ENCODE measurements around the gene KCNAB1. TPM values are rescaled to one million over a fixed set of nuclear protein-coding genes. Genes with fewer than 3 reads are reported as not detected.

The KCNAB1 gene
- total and polyA plus RNA-seq, 2 donors (not counting 1 experiment from before 2014, with no cell fraction given): not detected

GRCh38 chr3:156575641-156576040 lies 455.3 kb downstream of the KCNAB1 start:
- POLR2A ChIA-PET: no interaction called here
- no peak for DNase-seq
- Histone ChIP-seq H3K9me3 (ENCODE audit: control extremely low read depth in 1 of 3, control insufficient read depth in 2 of 3, insufficient read depth in 1 of 3, low read length in 2 of 3) (no peaks in the 10 kb centered on the region), H3K4me1 (ENCODE audit: control insufficient read depth in 2 of 2, insufficient read depth in 2 of 2, low read length in 2 of 2) (no peaks in the 10 kb centered on the region), H3K27ac (ENCODE audit: low read length in 2 of 2) (no peak overlapping the region), H3K4me3 (ENCODE audit: control extremely low read depth in 1 of 5, extremely low read depth in 1 of 5, insufficient read depth in 1 of 5, low read depth in 2 of 5, low read length in 4 of 5) (no peak overlapping the region), H2AFZ (ENCODE audit: insufficient read depth, low read depth, low read length, poor library complexity, severe bottlenecking) (no peak overlapping the region), H3K36me3 (replicated peaks in 1 of 2; ENCODE audit: control extremely low read depth in 1 of 2, control insufficient read depth in 1 of 2, extremely low read depth in 1 of 2, insufficient read depth in 2 of 2, low read length in 1 of 2) (no peaks in the 10 kb centered on the region), H3K27me3 (replicated peaks in 1 of 4; ENCODE audit: control extremely low read depth in 1 of 4, control insufficient read depth in 3 of 4, insufficient read depth in 4 of 4, low read length in 3 of 4) (peaks cover 0 to 5% (median 2%) of the 10 kb centered on the region in 4 experiments), H3K79me2 (ENCODE audit: control insufficient read depth, insufficient read depth, low read length) (no peaks in the 10 kb centered on the region), H4K20me1 (ENCODE audit: control insufficient read depth, insufficient read depth, low read length, poor library complexity, severe bottlenecking) (no peaks in the 10 kb centered on the region), H3K9ac (ENCODE audit: low read length) (no peak overlapping the region), H3K4me2 (replicated peaks; ENCODE audit: low read depth, low read length, poor library complexity, severe bottlenecking) (no peak overlapping the region)
- WGBS (ENCODE audit: insufficient coverage): 100% methylated on average over 1 of the region's 3 CpGs
- H3K4me1 Mint-ChIP-seq: no peaks in the 10 kb centered on the region
- no peak overlapping the region for H3K4me3 Mint-ChIP-seq
- CTCF ChIA-PET: interaction anchor here (1.2 kb wide), 1 partner anchor 20 kb away, joined by 3 read pairs; the partner anchor contains the start of gene SSR3
- H3K27me3 Mint-ChIP-seq: peaks cover 8% of the 10 kb centered on the region
- no peak overlapping the region for H3K27ac Mint-ChIP-seq
- intact Hi-C loops (cut with micrococcal nuclease): no loop called here
- TF ChIP-seq CTCF (IDR thresholded peaks at IDR 0.05) (no peak), EZH2 (IDR thresholded peaks at IDR 0.05; ENCODE audit: borderline replicate concordance, insufficient read depth, low read depth, low read length, poor library complexity, severe bottlenecking) (no peak)
- ATAC-seq (ENCODE audit: low read depth): no peak
- no peaks in the 10 kb centered on the region for H3K9me3 Mint-ChIP-seq (ENCODE audit: insufficient read depth)

GRCh38 chr3:156576051-156576450 lies 455.7 kb downstream of the KCNAB1 start:
- H3K27ac Mint-ChIP-seq: no peak overlapping the region
- CTCF ChIA-PET: interaction anchor here (1.2 kb wide), 1 partner anchor 21 kb away, joined by 3 read pairs; the partner anchor contains the start of gene SSR3
- POLR2A ChIA-PET: no interaction called here

More at GRCh38 chr3:156576051-156576450, 455.7 kb downstream of the KCNAB1 start:
- H3K4me2 ChIP-seq (replicated peaks; ENCODE audit: low read depth, low read length, poor library complexity, severe bottlenecking): no peak overlapping the region
- H3K27me3 ChIP-seq (replicated peaks in 1 of 4; ENCODE audit: control extremely low read depth in 1 of 4, control insufficient read depth in 3 of 4, insufficient read depth in 4 of 4, low read length in 3 of 4): peaks cover 0 to 5% (median 2%) of the 10 kb centered on the region in 4 experiments
- no peaks in the 10 kb centered on the region for H3K36me3 ChIP-seq (replicated peaks in 1 of 2; ENCODE audit: control extremely low read depth in 1 of 2, control insufficient read depth in 1 of 2, extremely low read depth in 1 of 2, insufficient read depth in 2 of 2, low read length in 1 of 2)
- no peaks in the 10 kb centered on the region for H3K79me2 ChIP-seq (ENCODE audit: control insufficient read depth, insufficient read depth, low read length)
- H3K4me1 ChIP-seq (ENCODE audit: control insufficient read depth in 2 of 2, insufficient read depth in 2 of 2, low read length in 2 of 2): no peaks in the 10 kb centered on the region
- no peaks in the 10 kb centered on the region for H3K4me1 Mint-ChIP-seq
- DNase-seq (no peak), ATAC-seq (ENCODE audit: low read depth) (no peak)
- H3K4me3 Mint-ChIP-seq: no peak overlapping the region
- no peak overlapping the region for H3K27ac ChIP-seq (ENCODE audit: low read length in 2 of 2)
- no peaks in the 10 kb centered on the region for H3K9me3 Mint-ChIP-seq (ENCODE audit: insufficient read depth)
- intact Hi-C loops (cut with micrococcal nuclease): no loop called here
- H3K27me3 Mint-ChIP-seq: peaks cover 8% of the 10 kb centered on the region
- no peak overlapping the region for H3K4me3 ChIP-seq (ENCODE audit: control extremely low read depth in 1 of 5, extremely low read depth in 1 of 5, insufficient read depth in 1 of 5, low read depth in 2 of 5, low read length in 4 of 5)
- H4K20me1 ChIP-seq (ENCODE audit: control insufficient read depth, insufficient read depth, low read length, poor library complexity, severe bottlenecking): no peaks in the 10 kb centered on the region
- H3K9ac ChIP-seq (ENCODE audit: low read length): no peak overlapping the region
- WGBS (ENCODE audit: insufficient coverage): 90% methylated on average over 2 of the region's 2 CpGs
- no peak overlapping the region for H2AFZ ChIP-seq (ENCODE audit: insufficient read depth, low read depth, low read length, poor library complexity, severe bottlenecking)
- no peaks in the 10 kb centered on the region for H3K9me3 ChIP-seq (ENCODE audit: control extremely low read depth in 1 of 3, control insufficient read depth in 2 of 3, insufficient read depth in 1 of 3, low read length in 2 of 3)
- TF ChIP-seq CTCF (IDR thresholded peaks at IDR 0.05) (no peak), EZH2 (IDR thresholded peaks at IDR 0.05; ENCODE audit: borderline replicate concordance, insufficient read depth, low read depth, low read length, poor library complexity, severe bottlenecking) (no peak)

Measured in B cell (primary cell).